HuH-7 (cell line): Measurements from ENCODE around the gene CAMTA1.

Source experiments
- DNase-seq: peaks from one replicate; pipeline ENCODE4 v3.0.0; 2011; ENCODE audit warnings: low spot score

The CAMTA1 gene

DNA sequence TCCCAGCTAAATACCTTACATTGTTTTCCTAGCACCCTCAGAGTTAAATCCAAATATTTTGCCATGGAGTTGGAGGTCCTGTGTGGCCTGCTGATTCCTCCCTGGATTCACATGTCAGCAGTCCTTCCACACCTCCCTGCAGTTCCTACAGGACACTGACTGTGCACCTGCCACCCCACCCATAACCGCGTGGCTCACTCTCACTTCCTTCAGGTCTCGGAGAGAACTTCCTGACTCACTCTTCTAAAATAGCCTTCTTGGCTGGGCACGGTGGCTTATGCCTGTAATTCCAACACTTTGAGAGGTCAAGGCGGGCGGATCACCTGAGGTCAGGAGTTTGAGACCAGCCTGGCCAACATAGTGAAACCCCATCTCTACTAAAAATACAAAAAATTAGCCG, 8.4 kb upstream of the CAMTA1 start:
- DNase-seq = no peak

DNA sequence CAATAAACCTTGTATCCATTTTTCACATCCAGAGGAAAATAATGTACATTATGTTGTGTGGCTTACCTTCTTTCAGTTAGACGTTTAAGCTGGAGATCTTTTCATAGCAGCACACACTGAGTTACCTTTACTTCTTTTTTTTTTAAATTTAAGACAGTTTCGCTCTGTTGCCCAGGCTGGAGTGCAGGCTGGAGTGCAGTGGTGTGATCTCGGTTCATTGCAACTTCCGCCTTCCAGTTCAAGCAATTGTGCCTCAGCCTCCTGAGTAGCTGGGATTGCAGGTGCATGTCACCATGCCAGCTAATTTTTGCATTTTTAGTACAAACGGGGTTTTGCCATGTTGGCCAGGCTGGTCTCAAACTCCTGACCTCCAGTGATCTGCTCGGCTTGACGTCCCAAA, 7.4 kb upstream of the CAMTA1 start:
- DNase-seq = no peak

DNA sequence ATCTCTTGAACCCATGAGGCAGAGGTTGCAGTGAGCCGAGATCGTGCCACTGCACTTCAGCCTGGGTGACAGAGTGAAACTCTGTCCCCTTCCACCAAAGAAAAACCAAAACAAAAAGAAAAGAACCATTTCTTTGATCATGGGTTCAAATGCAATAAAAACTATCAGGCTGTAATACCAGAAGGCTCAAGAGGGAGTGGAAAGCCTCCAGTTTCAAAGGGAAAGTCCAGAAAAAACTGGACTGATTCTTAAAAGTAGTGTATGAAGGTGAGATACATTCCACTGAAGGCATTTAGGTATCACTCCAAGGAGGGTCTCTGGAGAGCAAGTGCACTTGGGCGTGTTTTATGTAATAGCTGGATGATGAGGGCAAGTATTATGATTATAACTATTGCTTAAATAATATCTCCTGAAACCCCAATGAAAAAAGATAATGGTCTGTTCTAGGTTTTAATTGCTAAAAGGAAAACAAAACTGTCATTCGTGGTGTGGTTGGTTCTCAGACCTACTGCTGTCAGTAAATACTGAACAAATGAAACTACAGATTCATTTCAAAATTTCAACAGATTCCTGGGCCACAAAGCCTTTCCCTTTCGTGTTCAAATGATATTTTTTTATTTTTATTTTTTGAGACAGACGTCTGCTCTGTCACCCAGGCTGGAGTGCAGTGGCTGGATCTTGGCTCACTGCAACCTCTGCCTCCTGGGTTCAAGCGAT, 6.0 kb upstream of the CAMTA1 start:
- no peak for DNase-seq

DNA sequence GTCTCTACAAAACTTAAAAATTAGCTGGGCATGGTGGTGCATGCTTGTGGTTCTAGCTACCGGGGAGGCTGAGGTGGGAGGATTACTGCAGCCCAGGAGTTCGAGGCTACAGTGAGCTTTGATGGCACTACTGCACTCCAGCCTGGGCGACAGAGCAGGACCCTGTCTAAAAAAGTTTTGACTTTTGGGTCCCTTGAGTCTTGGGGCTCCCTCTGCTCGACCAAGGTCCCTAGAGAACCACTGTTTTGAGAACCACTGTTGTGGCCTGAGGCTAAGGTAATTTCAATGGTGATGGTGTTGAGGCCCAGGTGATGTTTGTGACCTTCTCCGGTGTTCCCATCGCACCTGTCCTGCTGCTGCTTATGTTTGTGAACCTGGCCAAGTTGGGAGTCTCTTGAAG, 3.1 kb upstream of the CAMTA1 start:
- no peak for DNase-seq

- no peak for DNase-seq
These were observed 2.0 kb upstream of the CAMTA1 start for GRCh38 chr1:6783221-6783620.

DNA sequence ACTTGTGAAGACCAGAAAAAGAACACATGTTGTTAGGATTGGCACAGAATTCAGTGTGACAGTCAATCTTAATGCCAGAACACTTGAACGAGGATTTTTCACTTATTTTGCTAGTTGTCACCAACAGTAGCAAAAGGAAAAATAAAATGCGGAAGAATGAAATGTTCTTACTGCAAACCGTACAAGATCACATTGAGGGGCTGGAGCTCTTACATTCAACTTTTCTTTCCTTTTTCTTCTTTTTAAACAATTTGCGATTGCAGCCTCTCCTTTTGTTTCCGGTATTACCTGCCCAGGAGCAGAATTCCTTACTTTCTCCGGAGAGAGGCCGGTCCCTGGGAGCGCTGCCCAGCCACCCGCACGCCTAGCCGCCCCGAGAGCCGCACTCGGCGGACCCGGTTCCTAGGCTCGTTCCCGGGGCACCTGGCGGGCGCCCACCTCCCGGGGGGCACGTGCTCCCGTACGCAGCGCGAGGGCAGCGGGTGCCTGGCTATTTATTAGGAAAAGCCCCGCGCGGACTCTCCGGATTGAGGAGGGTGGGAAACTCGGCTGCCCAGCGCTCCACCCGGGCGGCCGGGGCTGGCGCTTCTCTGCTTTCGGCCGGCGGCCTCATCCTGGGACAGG, 1.2 kb upstream of the CAMTA1 start:
- peak; percentile 18 for DNase-seq

DNA sequence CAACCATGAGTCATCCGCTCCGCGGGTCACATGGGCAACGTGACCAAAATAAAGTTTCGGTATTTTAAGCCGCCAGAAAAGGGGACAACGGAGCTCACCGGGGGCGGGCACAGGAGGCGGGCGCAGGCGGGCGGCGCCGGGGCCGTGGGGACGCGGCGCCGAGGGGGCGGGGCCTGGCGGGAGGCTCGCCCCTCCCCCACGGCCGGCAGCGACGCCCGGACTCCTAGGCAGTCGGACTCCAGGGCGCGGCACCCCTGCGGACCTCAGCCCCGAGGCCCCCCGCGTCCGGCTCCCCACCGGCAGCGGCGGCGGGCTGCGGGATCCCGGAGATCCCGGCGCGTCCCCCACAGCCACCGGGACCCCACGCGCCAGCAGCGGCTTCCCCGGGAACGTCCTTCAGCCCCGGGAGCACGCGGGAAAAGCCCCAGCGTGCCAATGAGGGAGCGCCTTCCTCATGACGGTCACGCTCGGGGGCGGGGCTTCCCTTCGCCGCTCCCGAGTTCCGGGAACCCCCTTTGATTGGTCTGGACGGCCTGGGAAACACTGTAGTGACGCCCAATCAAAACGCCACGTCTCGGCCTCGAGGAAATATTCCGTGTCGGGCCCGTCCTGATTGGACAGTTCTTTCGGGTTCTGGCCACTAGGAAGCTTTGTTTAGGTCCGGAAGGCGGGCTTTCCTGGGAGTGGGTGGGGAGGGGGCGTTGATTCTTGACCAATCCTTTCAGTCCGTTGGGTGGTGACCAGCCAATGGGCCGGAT, 515 bp upstream of the CAMTA1 start:
- DNase-seq = peak; percentile 99

- DNase-seq = peak; percentile 52
These were observed 663 bp downstream of the CAMTA1 start for GRCh38 chr1:6785728-6786505.

- no peak for DNase-seq
These were observed 3.7 kb downstream of the CAMTA1 start for GRCh38 chr1:6788946-6789345.

- no peak for DNase-seq
These were observed 4.9 kb downstream of the CAMTA1 start for GRCh38 chr1:6790146-6790545.

DNA sequence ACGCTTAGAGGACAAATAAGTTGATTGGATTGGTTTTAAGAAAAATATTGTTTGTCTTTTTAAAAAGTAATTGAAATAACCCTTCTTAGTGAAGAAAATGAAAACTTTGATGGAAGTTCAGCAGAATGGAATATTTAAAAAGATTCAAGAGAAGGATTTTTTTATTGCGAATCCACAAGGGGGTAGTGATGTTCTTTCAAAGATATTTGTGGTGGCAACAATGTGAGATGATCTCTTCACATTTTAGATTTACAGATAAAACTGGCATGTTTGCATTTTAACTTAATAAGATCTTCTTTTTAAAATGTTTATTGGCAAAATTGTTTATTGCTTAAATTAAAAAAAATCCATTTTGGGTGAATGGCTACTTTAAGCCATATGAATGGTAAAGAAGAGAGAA, 8.9 kb downstream of the CAMTA1 start:
- DNase-seq = peak; percentile 41

DNA sequence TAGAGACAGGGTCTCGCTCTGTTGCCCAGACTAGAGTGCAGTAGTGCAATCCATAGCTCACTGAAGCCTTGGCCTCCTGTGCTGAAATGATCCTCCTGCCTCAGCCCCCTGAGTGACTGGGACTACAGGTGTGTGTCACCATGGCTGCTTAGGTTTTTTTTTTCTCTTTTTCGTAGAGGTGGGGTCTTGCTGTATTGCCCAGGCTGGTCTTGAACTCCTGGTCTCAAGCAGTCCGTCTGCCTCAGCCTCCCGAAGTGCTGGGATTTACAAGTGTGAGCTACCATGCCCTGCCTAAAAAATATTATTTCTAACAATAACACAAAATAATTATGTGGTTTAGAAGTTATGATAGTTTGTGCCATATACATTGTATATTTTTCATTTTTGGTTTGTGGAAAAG, 9.9 kb downstream of the CAMTA1 start:
- DNase-seq = no peak

DNA sequence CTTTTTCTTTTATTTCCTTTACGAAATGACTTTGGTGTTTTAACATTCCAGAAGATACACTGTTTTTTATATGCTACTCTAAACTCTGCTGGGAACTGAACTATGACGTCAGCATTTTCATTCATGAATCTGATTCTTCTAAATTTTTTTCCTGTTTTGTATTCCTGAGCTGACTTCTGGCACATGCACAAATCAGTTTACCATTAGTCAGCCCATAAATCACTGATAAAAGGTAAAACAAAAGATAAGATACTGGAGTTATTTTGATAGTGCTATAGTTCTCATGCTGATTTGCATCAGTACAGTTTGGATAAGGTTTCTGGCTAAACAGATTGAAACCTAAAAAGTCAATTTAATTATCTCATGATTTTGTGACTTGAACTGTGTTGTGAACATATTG, 10.4 kb downstream of the CAMTA1 start:
- no peak for DNase-seq

- DNase-seq = no peak
These were observed 10.8 kb downstream of the CAMTA1 start for GRCh38 chr1:6796095-6796494.

- DNase-seq = no peak
These were observed 14.2 kb downstream of the CAMTA1 start for GRCh38 chr1:6799499-6799898.

GRCh38 chr1:6800745-6801144, 15.5 kb downstream of the CAMTA1 start:
- no peak for DNase-seq

DNA sequence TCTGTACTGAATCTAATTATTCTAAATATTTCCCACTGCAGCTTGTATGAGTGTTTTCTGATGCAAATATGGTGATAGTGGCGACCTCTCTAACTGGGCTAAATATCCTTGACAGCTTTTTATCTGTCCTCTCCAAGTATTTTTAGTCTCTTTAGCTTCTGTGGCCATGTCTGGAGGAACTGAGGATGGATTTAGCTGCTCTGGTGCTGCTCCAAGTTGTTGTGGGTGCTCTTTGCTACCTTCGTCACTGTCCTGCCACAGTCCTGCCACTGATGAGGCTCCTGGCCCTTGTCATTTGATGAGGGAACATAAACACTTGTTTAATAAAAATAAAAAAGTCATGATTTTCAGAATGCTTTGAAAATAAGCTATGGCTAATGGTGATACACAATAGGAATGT, 15.9 kb downstream of the CAMTA1 start:
- no peak for DNase-seq

- no peak for DNase-seq
These were observed 16.7 kb downstream of the CAMTA1 start for GRCh38 chr1:6801966-6802365.

DNA sequence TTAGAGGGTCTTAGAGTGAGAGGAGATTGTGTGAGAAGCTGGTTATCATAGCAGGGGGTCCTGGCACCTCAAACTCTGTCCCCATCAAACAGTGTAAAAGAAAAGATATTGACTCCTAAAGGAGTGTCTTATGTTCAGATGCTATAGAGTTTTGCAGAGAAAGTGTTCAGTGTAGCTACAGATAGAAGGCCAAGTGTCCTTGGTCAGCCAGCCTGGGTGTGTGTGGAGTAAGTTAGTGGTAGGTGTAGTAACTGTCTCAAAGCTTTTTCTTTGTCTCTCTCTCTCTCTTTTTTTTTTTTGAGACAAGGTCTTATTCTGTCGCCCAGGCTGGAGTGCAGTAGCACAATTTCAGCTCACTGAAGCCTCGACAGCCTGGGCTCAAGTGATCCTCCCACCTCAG, 17.2 kb downstream of the CAMTA1 start:
- no peak for DNase-seq

DNA sequence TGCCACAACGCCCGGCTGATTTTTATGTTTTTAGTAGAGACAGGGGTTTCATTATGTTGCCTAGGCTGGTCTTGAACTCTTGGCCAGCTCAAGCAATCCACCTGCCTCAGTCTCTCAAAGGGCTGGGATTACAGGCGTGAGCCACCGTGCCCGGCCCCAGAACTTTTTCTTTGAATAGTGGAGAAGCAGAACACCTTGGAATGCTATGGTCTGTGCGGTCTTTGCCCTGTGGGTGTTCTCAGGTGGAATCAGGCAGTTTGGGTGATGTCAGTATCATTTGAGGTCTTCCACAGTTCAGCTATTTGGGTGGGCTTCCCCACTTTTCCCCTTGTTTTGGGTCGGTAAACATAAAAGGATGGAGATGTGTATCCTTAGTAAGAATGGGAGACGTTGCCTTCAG, 17.6 kb downstream of the CAMTA1 start:
- no peak for DNase-seq

- no peak for DNase-seq
These were observed 18.1 kb downstream of the CAMTA1 start for GRCh38 chr1:6803357-6803756.

- no peak for DNase-seq
These were observed 19.8 kb downstream of the CAMTA1 start for GRCh38 chr1:6805004-6805416.

- no peak for DNase-seq
These were observed 22.5 kb downstream of the CAMTA1 start for GRCh38 chr1:6807782-6808181.
